H1 (cell line): ENCODE measurements around the gene PAIP2.

ENCODE experiments used
- EP300 ChIP-seq, 2 experiments: IDR thresholded peaks; 1 replicate in 1 of 2; 2 replicates in 1 of 2; pipeline ENCODE4 v1.6.1; 2011 to 2012; ENCODE audit warnings: low read depth in 2 of 2, low read length in 2 of 2, mild to moderate bottlenecking in 2 of 2, borderline replicate concordance in 1 of 2, inconsistent platforms in 1 of 2, moderate library complexity in 1 of 2
- POLR2A ChIP-seq, 2 experiments: IDR thresholded peaks; 1 replicate in 1 of 2; 2 replicates in 1 of 2; pipeline ENCODE4 v1.6.1; 2011; ENCODE audit warnings: low read depth in 2 of 2, low read length in 2 of 2, mild to moderate bottlenecking in 2 of 2; ENCODE audit errors: control extremely low read depth in 1 of 2

DNA sequence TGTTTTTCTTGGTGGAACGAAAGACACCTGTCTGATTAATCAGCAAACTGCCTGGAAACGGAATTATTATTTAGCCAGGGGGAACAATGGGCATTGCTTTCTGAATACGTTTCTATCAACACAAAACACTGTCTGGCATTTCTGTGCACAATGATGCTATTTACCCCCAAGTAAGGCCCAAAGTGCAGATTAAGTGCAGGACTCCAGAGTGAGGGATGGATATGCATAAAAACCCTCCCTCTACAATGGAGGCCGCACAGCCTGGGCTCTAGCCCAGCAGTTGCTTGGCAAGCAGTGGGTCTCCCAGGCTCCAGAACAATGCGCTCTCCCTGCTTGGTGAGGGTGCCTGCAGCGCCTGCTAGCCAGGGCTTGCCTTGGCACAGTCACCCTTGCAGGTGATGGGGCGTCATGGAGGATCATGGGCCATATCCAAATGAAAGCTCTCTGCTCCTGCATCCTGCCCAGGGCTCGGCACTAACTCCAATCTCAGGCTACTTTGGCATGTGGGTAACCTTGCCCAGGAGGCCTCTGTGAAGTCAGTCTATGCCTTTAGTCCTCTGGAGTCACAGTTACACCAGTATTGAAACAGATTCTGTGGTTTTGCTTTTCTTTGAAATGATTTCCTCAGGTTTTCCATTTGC is 73.7 kb downstream of the PAIP2 start:
- TF ChIP-seq POLR2A (IDR thresholded peaks at IDR 0.05; ENCODE audit: control extremely low read depth in 1 of 2, low read depth in 2 of 2, low read length in 2 of 2), result no peak
- TF ChIP-seq EP300 (IDR thresholded peaks at IDR 0.05; ENCODE audit: borderline replicate concordance in 1 of 2, low read depth in 2 of 2, low read length in 2 of 2), result no peak
